DOHH2 (cell line): ENCODE results near the gene CSTB.

Source experiments
- H3F3A ChIP-seq: fragments of 200-600 bp; sonication (generic), shearing (Covaris generic); 2 replicates; pipeline ENCODE4 v1.6.0; 2016; ENCODE audit warnings: antibody characterized with exemption, mild to moderate bottlenecking; ENCODE audit not compliant: control insufficient read depth, insufficient read depth
- H3K27ac ChIP-seq: fragments of 200-600 bp; sonication (generic); 2 replicates; pipeline ENCODE4 v1.5.1; 2014; ENCODE audit warnings: low read depth, mild to moderate bottlenecking, low read length, moderate library complexity
- H3K27me3 ChIP-seq: fragments of 200-600 bp; sonication (generic); 2 replicates; pipeline ENCODE4 v1.6.1; 2014; ENCODE audit warnings: mild to moderate bottlenecking, low read length, mixed read lengths; ENCODE audit not compliant: control insufficient read depth
- H3K36me3 ChIP-seq: fragments of 200-600 bp; sonication (generic); 2 replicates; pipeline ENCODE4 v1.6.1; 2014; ENCODE audit warnings: mild to moderate bottlenecking, low read length, moderate library complexity, mixed read lengths; ENCODE audit not compliant: control insufficient read depth
- H3K4me1 ChIP-seq: fragments of 200-600 bp; sonication (generic); 2 replicates; pipeline ENCODE4 v1.6.1; 2014; ENCODE audit warnings: mild to moderate bottlenecking, low read length, mixed read lengths; ENCODE audit not compliant: control insufficient read depth
- H3K4me2 ChIP-seq: fragments of 200-600 bp; sonication (generic); 2 replicates; pipeline ENCODE4 v1.6.0; 2014; ENCODE audit warnings: mild to moderate bottlenecking, low read length, moderate library complexity
- H3K4me3 ChIP-seq: fragments of 200-600 bp; sonication (generic); 2 replicates; pipeline ENCODE4 v1.5.1; 2014; ENCODE audit warnings: mild to moderate bottlenecking, low read length, mixed read lengths
- H3K79me2 ChIP-seq: fragments of 200-600 bp; sonication (generic); 2 replicates; pipeline ENCODE4 v1.6.1; 2014; ENCODE audit warnings: mild to moderate bottlenecking, low read length, mixed read lengths; ENCODE audit not compliant: control insufficient read depth
- H3K9me2 ChIP-seq: fragments of 200-600 bp; sonication (generic); replicated peaks from 2 replicates; pipeline ENCODE4 v1.6.1; 2014; ENCODE audit warnings: mild to moderate bottlenecking, low read length, mixed read lengths; ENCODE audit not compliant: control insufficient read depth
- H3K9me3 ChIP-seq: fragments of 200-600 bp; sonication (generic); 2 replicates; pipeline ENCODE4 v1.6.1; 2014; ENCODE audit warnings: antibody characterized with exemption, low read length, mixed read lengths; ENCODE audit not compliant: control insufficient read depth, insufficient read depth
- H4K20me1 ChIP-seq: fragments of 200-600 bp; sonication (generic); 2 replicates; pipeline ENCODE4 v1.6.0; 2014; ENCODE audit warnings: low read depth, mild to moderate bottlenecking, antibody characterized with exemption, low read length, moderate library complexity; ENCODE audit not compliant: control insufficient read depth, insufficient read depth
- EZH2phosphoT487 ChIP-seq: fragments of 200-600 bp; sonication (generic); IDR thresholded peaks from 2 replicates; pipeline ENCODE4 v1.6.1; 2017; ENCODE audit warnings: borderline replicate concordance, mild to moderate bottlenecking, antibody characterized with exemption, low read length, moderate library complexity, mixed read lengths
- TF ChIP-seq, protein P1 (sequence below): fragments of 200-600 bp; sonication (generic); IDR thresholded peaks from one replicate; pipeline ENCODE4 v1.5.1; 2014; ENCODE audit warnings: antibody characterized with exemption, mild to moderate bottlenecking, low read depth, low read length; ENCODE audit not compliant: poor library complexity, severe bottlenecking

CSTB gene

DNA sequence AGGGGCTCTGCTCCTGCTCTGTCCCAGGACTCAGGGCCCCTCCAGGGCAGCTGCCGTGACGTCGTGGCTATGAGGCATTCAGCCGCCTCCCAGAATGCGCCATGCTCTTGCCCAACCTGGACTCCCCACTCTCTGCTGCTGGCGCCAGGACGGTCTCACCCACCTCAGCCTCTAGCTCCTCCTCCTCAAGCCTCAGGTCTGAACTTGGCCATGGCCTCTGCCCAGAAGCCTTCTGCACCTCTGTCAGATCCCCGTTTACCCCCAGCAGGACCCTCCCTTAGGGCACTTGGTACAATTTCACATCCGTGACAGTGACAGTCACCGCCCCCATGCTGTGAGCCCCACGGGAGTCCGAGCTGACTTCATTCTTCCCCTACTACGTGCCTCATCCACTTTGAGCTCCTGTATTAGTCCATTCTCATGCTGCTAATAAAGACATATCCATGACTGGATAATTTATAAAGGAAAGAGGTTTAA lies 4.9 kb downstream of the CSTB start:
- no peak overlapping the region for H3K27ac ChIP-seq
- no peaks in the 10 kb centered on the region for H3F3A ChIP-seq
- H3K36me3 ChIP-seq: peaks cover 19% of the 10 kb centered on the region
- H3K27me3 ChIP-seq: no peaks in the 10 kb centered on the region
- peaks cover 15% of the 10 kb centered on the region for H3K79me2 ChIP-seq
- no peaks in the 10 kb centered on the region for H3K9me3 ChIP-seq
- H3K9me2 ChIP-seq: no peaks in the 10 kb centered on the region
- no peak for TF ChIP-seq EZH2phosphoT487
- TF ChIP-seq, protein P1, sequence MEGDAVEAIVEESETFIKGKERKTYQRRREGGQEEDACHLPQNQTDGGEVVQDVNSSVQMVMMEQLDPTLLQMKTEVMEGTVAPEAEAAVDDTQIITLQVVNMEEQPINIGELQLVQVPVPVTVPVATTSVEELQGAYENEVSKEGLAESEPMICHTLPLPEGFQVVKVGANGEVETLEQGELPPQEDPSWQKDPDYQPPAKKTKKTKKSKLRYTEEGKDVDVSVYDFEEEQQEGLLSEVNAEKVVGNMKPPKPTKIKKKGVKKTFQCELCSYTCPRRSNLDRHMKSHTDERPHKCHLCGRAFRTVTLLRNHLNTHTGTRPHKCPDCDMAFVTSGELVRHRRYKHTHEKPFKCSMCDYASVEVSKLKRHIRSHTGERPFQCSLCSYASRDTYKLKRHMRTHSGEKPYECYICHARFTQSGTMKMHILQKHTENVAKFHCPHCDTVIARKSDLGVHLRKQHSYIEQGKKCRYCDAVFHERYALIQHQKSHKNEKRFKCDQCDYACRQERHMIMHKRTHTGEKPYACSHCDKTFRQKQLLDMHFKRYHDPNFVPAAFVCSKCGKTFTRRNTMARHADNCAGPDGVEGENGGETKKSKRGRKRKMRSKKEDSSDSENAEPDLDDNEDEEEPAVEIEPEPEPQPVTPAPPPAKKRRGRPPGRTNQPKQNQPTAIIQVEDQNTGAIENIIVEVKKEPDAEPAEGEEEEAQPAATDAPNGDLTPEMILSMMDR: no peak
- H3K4me1 ChIP-seq: peaks cover 14% of the 10 kb centered on the region
- 0 out of 2 replicates have a peak, but pooled peaks cover 4% of the 10 kb centered on the region for H4K20me1 ChIP-seq
- H3K4me2 ChIP-seq: no peak overlapping the region
- no peak overlapping the region for H3K4me3 ChIP-seq

DNA sequence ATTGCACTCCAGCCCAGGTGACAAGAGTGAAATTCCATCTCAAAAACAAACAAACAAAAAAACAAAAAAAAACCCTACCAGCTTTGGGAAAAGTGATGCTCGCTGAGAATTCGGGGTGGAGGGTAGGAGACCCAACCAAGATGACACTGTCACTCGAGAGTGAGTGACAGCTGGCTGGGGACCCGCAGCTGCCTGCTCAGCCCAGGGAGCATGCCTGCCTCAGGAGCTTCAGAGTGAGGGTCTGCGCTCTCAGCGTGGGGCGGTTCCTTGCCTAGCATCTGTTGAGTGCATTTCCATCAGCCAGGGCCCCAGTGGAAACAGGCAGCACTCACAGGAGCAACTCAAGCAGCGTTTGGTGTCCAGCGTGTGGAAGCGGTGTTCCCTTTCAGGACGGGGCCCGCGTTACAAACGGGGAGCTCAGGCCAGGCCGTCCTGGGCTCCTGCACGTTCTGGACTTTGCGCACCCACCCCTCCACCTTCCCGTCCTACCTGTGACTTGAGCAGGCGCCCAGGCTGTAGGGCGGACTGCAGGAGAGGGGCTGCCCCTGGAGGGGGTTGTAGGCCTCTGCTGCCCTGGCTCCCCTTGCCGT lies 5.9 kb downstream of the CSTB start:
- H3K27me3 ChIP-seq: no peaks in the 10 kb centered on the region
- no peaks in the 10 kb centered on the region for H3K9me3 ChIP-seq
- H3K4me1 ChIP-seq: peaks cover 11% of the 10 kb centered on the region
- H3K9me2 ChIP-seq: no peaks in the 10 kb centered on the region
- no peak overlapping the region for H3K27ac ChIP-seq
- peaks cover 19% of the 10 kb centered on the region for H3K36me3 ChIP-seq
- TF ChIP-seq EZH2phosphoT487: no peak
- TF ChIP-seq, protein P1: no peak
- H3K4me2 ChIP-seq: no peak overlapping the region
- H3F3A ChIP-seq: no peaks in the 10 kb centered on the region
- H3K79me2 ChIP-seq: peaks cover 5% of the 10 kb centered on the region
- 0 out of 2 replicates have a peak, but pooled peaks cover 2% of the 10 kb centered on the region for H4K20me1 ChIP-seq
- H3K4me3 ChIP-seq: no peak overlapping the region

DNA sequence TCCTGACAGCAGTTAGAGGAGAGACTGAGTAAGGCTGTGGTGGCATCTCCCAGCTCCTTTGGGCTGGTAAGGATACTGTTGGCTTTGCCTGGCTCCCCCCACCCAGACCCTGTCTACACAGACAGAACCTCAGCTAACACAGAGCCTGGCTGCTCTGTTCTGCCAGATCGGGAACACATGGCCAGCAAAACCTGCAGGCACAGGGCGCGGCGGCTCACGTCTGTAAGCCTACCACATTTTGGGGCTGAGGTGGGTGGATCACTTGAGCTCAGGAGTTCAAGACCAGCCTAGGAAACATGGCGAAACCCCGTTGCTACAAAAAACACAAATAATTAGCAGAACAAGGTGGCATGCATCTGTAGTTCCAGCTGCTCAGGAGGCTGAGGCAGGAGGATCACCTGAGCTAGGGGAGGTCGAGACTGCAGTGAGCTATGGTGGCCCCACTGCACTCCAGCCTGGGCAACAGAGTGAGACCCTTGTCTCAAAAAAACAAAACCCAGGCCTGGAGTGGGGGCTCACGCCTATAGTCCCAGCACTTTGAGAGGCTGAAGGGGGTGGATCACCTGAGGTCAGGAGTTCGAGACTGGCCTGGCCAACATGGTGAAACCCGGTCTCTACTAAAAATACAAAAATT lies 6.7 kb downstream of the CSTB start:
- peaks cover 16% of the 10 kb centered on the region for H3K36me3 ChIP-seq
- no peaks in the 10 kb centered on the region for H3K9me2 ChIP-seq
- H3F3A ChIP-seq: no peaks in the 10 kb centered on the region
- no peak overlapping the region for H3K4me2 ChIP-seq
- no peak overlapping the region for H3K4me3 ChIP-seq
- peaks cover under 1% of the 10 kb centered on the region for H3K79me2 ChIP-seq
- H3K27me3 ChIP-seq: no peaks in the 10 kb centered on the region
- H3K27ac ChIP-seq: no peak overlapping the region
- no peaks in the 10 kb centered on the region for H4K20me1 ChIP-seq
- H3K9me3 ChIP-seq: no peaks in the 10 kb centered on the region
- H3K4me1 ChIP-seq: peaks cover 5% of the 10 kb centered on the region
- TF ChIP-seq, protein P1: no peak
- no peak for TF ChIP-seq EZH2phosphoT487
